GM10248 (cell line): ENCODE measurements around the gene NAA38.

Experiments used
- CTCF ChIA-PET: fragments of 300-600 bp; sonication (Branson Sonifier 250); formaldehyde crosslinking; extraction: SDS; loops from one replicate; lab custom pipeline; 2021; ENCODE audit warnings: antibody characterized with exemption; lab: Yijun Ruan, JAX
- POLR2A ChIA-PET: fragments of 350-650 bp; sonication (Branson Sonifier 250); formaldehyde crosslinking; extraction: SDS; loops from one replicate; lab custom pipeline; 2020; ENCODE audit warnings: antibody characterized with exemption; lab: Yijun Ruan, JAX
- DNase-seq: peaks from one replicate; pipeline ENCODE4 v3.0.0; 2012; ENCODE audit errors: extremely low spot score
- CTCF ChIP-seq: IDR thresholded peaks from 2 replicates; pipeline ENCODE4 v1.5.1; 2012; ENCODE audit warnings: mild to moderate bottlenecking, low read depth; ENCODE audit errors: extremely low read depth, missing control alignments, control extremely low read depth

The NAA38 gene

GRCh38 chr17:7849751-7850504 is 7.4 kb downstream of the NAA38 start:
- POLR2A ChIA-PET = no interaction called here
- CTCF ChIA-PET = interaction anchor here (1.3 to 3.7 kb wide), 5 partner anchors 9 to 107 kb away, joined by 4 to 29 read pairs (median 9); partner anchors contain the start of gene KDM6B
- no peak for DNase-seq

DNA sequence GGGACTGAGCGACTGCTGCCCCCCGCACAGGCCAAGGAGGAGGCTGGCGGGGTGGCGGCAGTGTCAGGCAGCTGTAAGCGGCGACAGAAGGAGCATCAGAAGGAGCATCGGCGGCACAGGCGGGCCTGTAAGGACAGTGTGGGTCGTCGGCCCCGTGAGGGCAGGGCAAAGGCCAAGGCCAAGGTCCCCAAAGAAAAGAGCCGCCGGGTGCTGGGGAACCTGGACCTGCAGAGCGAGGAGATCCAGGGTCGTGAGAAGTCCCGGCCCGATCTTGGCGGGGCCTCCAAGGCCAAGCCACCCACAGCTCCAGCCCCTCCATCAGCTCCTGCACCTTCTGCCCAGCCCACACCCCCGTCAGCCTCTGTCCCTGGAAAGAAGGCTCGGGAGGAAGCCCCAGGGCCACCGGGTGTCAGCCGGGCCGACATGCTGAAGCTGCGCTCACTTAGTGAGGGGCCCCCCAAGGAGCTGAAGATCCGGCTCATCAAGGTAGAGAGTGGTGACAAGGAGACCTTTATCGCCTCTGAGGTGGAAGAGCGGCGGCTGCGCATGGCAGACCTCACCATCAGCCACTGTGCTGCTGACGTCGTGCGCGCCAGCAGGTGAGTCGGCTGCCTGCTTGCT is 8.1 kb downstream of the NAA38 start:
- CTCF ChIA-PET = interaction anchor here (2.6 to 3.7 kb wide), 3 partner anchors 9 to 24 kb away, joined by 9 to 29 read pairs (median 9); partner anchors contain the start of gene KDM6B
- DNase-seq = no peak
- POLR2A ChIA-PET = no interaction called here
- no peak for TF ChIP-seq CTCF

More at GRCh38 chr17:7849751-7850504, 7.4 kb downstream of the NAA38 start:
- no peak for TF ChIP-seq CTCF

DNA sequence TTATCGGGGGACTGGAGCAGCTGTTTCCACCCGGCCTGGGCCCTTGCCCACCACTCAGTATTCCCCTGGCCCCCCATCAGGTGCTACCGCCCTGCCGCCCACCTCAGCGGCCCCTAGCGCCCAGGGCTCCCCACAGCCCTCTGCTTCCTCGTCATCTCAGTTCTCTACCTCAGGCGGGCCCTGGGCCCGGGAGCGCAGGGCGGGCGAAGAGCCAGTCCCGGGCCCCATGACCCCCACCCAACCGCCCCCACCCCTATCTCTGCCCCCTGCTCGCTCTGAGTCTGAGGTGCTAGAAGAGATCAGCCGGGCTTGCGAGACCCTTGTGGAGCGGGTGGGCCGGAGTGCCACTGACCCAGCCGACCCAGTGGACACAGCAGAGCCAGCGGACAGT is 8.6 kb downstream of the NAA38 start:
- TF ChIP-seq CTCF = no peak
- ChIA-PET CTCF (no interaction called here), POLR2A (no interaction called here)
- no peak for DNase-seq

GRCh38 chr17:7848131-7848579 is 9.2 kb downstream of the NAA38 start:
- ChIA-PET POLR2A (interaction anchor here (0.9 kb wide), 1 partner anchor 9 kb away, joined by 4 read pairs; the partner anchor contains the start of gene NAA38), CTCF (interaction anchor here (1.0 kb wide), 1 partner anchor 9 kb away, joined by 3 read pairs; the partner anchor contains the start of gene NAA38)
- no peak for TF ChIP-seq CTCF
- no peak for DNase-seq

DNA sequence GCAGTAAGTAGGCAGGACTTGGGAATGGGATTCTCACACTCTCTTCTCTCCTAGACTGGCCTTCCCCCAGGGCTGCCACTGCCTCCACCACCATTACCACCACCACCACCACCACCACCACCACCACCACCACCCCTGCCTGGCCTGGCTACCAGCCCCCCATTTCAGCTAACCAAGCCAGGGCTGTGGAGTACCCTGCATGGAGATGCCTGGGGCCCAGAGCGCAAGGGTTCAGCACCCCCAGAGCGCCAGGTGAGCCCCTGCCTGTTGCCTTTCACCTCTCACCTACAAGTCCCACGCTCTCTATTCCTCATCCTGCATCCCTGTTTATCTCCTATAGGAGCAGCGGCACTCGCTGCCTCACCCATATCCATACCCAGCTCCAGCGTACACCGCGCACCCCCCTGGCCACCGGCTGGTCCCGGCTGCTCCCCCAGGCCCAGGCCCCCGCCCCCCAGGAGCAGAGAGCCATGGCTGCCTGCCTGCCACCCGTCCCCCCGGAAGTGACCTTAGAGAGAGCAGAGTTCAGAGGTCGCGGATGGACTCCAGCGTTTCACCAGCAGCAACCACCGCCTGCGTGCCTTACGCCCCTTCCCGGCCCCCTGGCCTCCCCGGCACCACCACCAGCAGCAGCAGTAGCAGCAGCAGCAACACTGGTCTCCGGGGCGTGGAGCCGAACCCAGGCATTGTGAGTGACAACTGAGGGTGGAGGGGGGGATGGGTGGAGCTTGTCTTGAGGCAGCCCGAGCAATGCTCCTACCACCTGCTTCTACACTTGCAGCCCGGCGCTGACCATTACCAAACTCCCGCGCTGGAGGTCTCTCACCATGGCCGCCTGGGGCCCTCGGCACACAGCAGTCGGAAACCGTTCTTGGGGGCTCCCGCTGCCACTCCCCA is 10.3 kb downstream of the NAA38 start:
- no peak for DNase-seq
- ChIA-PET CTCF (interaction anchor here (1.0 to 1.5 kb wide), 2 partner anchors 10 to 12 kb away, joined by 3 read pairs; partner anchors contain the start of gene NAA38), POLR2A (interaction anchor here (0.9 to 1.3 kb wide), 2 partner anchors 10 kb away, joined by 3 to 4 read pairs; partner anchors contain the start of gene NAA38)
- TF ChIP-seq CTCF = no peak
